Pancreas (tissue), 10 donors: ENCODE measurements around the gene MYCBPAP. TPM values are rescaled to one million over a fixed set of nuclear protein-coding genes. Genes with fewer than 3 reads are reported as not detected.
A peak's percentile ranks its signal among the peaks of the same experiment; 100 is the strongest.

Source experiments
- ATAC-seq, 4 donors: fragments of 200-7000 bp; cut with Tn5 transposase; one replicate each; pipeline versions ENCODE4 v1.8.0 to v1.9.1; 2020; ENCODE audit warnings: mild to moderate bottlenecking in 4 of 4, moderate library complexity in 4 of 4
- DNase-seq, 6 donors: peaks; one replicate each; pipeline ENCODE4 v3.0.0-alpha.2; 2020
- FAIRE-seq: peaks from 2 replicates; lab custom pipeline; 2012; peaks lifted over from hg19 to GRCh38; lab: Jason Lieb, UNC
- H3K27ac ChIP-seq, 4 donors: fragments of 200-600 bp; sonication (generic); 1 replicate in 3 of 4; 2 replicates in 1 of 4; pipeline versions ENCODE4 v1.5.0 to v1.8.0; 2020
- H3K27me3 ChIP-seq, 4 donors: fragments of 200-600 bp; one replicate each; pipeline ENCODE4 v1.8.0; 2021
- H3K36me3 ChIP-seq, 3 donors: fragments of 200-600 bp; sonication (generic) in 1 of 3; one replicate each; pipeline versions ENCODE4 v1.5.0 to v1.8.0; 2020 to 2021
- H3K4me1 ChIP-seq, 3 donors: fragments of 200-600 bp; one replicate each; pipeline ENCODE4 v1.8.0; 2021
- H3K4me3 ChIP-seq, 4 donors: fragments of 200-600 bp; sonication (generic) in 2 of 4; one replicate each; pipeline versions ENCODE4 v1.5.0 to v1.8.0; 2020 to 2021
- H3K9me3 ChIP-seq, 4 donors: fragments of 200-600 bp; one replicate each; pipeline ENCODE4 v1.8.0; 2021
- WGBS, 2 donors: extraction: QIAGEN DNeasy Blood & Tissue Kit; methylation state at CpG; one replicate each; pipeline ENCODE4 v1.1.7; 2013; 5-methylcytosine and 5-hydroxymethylcytosine counted together
- intact Hi-C, 3 donors: fragments of 100-400 bp; cut with DNase I; formaldehyde crosslinking; loops; one replicate each; pipeline versions ENCODE4 v1.11.1 to v1.14.2; 2022
- polyA plus RNA-seq, 2 donors: library from polyadenylated mRNA; stranded (reverse); fragments of 200-250 nt; gene quantifications; one replicate each; pipeline ENCODE4 v1.2.3, GENCODE V29; 2013
- total RNA-seq, 6 donors: library from RNA; stranded (reverse); fragmentation: NEBNext Ultra II Directional in 4 of 6; extraction: Animal tissue kit (Norgen Biotek cat#: 25700) in 4 of 6; gene quantifications; one replicate each; pipeline versions ENCODE4 v1.2.1 to v1.2.4, GENCODE V29; 2021 to 2023
- TF ChIP-seq, protein P1 (sequence below), 4 donors: fragments of 200-600 bp; sonication (generic) in 3 of 4; IDR thresholded peaks; one replicate each; pipeline versions ENCODE4 v1.5.0 to v1.8.0; 2021; ENCODE audit warnings: antibody characterized with exemption in 4 of 4
- donor health status: healthy with polysubstance abuse.
- donor health status: DM: no; HTN: no; CAD: no; lungs with moderate emphysema.
- donor health status: DM: no; HTN: no; CAD: no.
- donor health status: control.
- donor health status: control.
- donor health status: Bipolar disorder and iron deficiency.
- donor health status: DM: yes; HTN: yes; CAD: no.
- donor health status: DM: no; HTN: no; CAD: no.
- donor health status: DM: no; HTN: no; CAD: no.
- donor health status: DM: yes; HTN: yes; CAD: no.

MYCBPAP gene
- total and polyA plus RNA-seq, 8 donors = 0.43 to 1.7 (median 1.0) TPM

DNA sequence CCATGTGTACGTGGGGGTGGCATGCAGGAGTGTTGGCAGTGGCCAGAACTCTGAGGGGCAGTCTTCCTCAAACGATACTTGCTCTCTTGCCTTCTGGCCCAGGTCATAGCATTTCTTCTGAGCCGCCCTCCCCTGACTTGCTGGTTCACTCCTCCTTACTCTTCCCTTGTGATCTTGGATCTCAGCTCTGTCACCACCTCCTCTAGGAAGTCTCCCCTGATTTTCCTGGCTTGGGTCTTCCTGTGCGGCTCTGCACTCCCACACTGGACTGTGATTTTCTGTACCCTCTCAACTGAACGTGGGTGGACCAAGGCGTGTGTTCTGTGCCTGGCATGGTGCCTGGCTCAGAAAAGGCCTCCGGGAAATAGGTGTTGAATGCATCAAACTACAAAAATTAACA is 27.2 kb downstream of the MYCBPAP start:
- no peaks in the 10 kb centered on the region for H3K27me3 ChIP-seq
- TF ChIP-seq, protein P1, sequence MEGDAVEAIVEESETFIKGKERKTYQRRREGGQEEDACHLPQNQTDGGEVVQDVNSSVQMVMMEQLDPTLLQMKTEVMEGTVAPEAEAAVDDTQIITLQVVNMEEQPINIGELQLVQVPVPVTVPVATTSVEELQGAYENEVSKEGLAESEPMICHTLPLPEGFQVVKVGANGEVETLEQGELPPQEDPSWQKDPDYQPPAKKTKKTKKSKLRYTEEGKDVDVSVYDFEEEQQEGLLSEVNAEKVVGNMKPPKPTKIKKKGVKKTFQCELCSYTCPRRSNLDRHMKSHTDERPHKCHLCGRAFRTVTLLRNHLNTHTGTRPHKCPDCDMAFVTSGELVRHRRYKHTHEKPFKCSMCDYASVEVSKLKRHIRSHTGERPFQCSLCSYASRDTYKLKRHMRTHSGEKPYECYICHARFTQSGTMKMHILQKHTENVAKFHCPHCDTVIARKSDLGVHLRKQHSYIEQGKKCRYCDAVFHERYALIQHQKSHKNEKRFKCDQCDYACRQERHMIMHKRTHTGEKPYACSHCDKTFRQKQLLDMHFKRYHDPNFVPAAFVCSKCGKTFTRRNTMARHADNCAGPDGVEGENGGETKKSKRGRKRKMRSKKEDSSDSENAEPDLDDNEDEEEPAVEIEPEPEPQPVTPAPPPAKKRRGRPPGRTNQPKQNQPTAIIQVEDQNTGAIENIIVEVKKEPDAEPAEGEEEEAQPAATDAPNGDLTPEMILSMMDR (IDR thresholded peaks at IDR 0.05) = no peak
- intact Hi-C loops = loop anchor here (5.0 to 10.0 kb wide), 3 partner anchors 48 to 53 kb away; no protein-coding TSS in a partner anchor
- ATAC-seq (no peak), FAIRE-seq (no peak), DNase-seq (no peak)
- WGBS, 2 donors = 40 to 50% methylated on average over 7 of the region's 7 CpGs
- H3K36me3 ChIP-seq = peaks cover 0 to 39% (median 3%) of the 10 kb centered on the region in 3 donors
- H3K4me1 ChIP-seq = peaks cover 9 to 35% (median 17%) of the 10 kb centered on the region in 3 donors
- no peaks in the 10 kb centered on the region for H3K9me3 ChIP-seq
- peak overlapping the region in 3 of 4 donors; percentile 73 to 92 (median 86) for H3K27ac ChIP-seq
- peak overlapping the region in 1 of 4 donors; percentile 53 for H3K4me3 ChIP-seq

GRCh38 chr17:50536683-50537646 is 28.7 kb downstream of the MYCBPAP start:
- no peak overlapping the region for H3K4me3 ChIP-seq
- WGBS, 2 donors = 81 to 90% methylated on average over 45 of the region's 45 CpGs
- DNase-seq (peak in 1 of 6 donors; percentile 66), ATAC-seq (no peak), FAIRE-seq (no peak)
- H3K27me3 ChIP-seq = no peaks in the 10 kb centered on the region
- no peak overlapping the region for H3K27ac ChIP-seq
- TF ChIP-seq, protein P1 (IDR thresholded peaks at IDR 0.05) = no peak
- peaks cover 0 to 39% (median 3%) of the 10 kb centered on the region in 3 donors for H3K36me3 ChIP-seq
- no peaks in the 10 kb centered on the region for H3K9me3 ChIP-seq
- intact Hi-C loops = loop anchor here (5.0 to 10.0 kb wide), 3 partner anchors 50 to 55 kb away; no protein-coding TSS in a partner anchor
- peaks cover 13 to 32% (median 17%) of the 10 kb centered on the region in 3 donors for H3K4me1 ChIP-seq

DNA sequence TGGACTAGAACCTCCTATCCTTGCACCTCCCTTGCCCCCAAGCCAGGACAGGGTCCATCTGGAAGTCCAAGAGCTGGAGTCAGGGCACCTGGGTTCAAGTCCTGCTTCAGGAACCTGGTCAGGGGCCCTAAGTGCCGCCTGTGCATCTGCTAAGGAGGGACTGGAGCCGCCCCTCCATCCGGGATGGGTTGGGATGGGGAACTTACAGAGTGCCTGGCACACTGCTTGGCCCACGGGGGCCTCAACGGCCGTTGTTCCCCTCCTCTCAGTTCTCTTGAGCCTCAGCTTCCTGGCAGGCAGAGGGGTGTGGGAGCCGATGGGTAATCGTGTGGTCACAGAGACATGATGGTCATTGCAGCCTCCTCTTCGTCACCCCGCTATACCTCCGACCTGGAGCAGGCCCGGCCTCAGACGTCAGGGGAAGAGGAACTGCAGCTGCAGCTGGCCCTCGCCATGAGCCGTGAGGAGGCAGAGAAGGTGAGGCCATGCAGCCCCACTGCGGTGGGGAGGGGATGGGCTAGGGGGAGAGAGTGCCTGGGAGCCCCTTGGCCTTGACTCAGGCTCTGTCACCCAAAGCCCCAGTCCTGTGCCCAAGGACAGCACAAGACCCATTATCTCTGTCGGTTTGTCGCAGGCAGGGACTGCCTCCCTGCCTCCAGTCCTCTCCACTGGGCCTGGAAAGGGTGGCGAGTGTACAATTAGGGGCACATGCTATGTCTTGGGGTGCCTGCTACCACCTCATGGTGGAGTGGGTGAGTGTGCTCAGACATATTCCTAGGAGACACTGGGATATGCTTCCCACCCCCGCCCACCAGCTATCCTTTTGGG is 29.7 kb downstream of the MYCBPAP start:
- no peaks in the 10 kb centered on the region for H3K9me3 ChIP-seq
- DNase-seq (peak in 1 of 6 donors; percentile 69), FAIRE-seq (no peak), ATAC-seq (no peak)
- H3K36me3 ChIP-seq = peaks cover 0 to 39% (median 3%) of the 10 kb centered on the region in 3 donors
- no peaks in the 10 kb centered on the region for H3K27me3 ChIP-seq
- 78 to 86% methylated on average over 20 of the region's 20 CpGs for WGBS, 2 donors
- peaks cover 11 to 33% (median 14%) of the 10 kb centered on the region in 3 donors for H3K4me1 ChIP-seq
- H3K27ac ChIP-seq = no peak overlapping the region
- intact Hi-C loops = loop anchor here (5.0 to 10.0 kb wide), 3 partner anchors 51 to 56 kb away; no protein-coding TSS in a partner anchor
- TF ChIP-seq, protein P1 (IDR thresholded peaks at IDR 0.05) = no peak
- no peak overlapping the region for H3K4me3 ChIP-seq

DNA sequence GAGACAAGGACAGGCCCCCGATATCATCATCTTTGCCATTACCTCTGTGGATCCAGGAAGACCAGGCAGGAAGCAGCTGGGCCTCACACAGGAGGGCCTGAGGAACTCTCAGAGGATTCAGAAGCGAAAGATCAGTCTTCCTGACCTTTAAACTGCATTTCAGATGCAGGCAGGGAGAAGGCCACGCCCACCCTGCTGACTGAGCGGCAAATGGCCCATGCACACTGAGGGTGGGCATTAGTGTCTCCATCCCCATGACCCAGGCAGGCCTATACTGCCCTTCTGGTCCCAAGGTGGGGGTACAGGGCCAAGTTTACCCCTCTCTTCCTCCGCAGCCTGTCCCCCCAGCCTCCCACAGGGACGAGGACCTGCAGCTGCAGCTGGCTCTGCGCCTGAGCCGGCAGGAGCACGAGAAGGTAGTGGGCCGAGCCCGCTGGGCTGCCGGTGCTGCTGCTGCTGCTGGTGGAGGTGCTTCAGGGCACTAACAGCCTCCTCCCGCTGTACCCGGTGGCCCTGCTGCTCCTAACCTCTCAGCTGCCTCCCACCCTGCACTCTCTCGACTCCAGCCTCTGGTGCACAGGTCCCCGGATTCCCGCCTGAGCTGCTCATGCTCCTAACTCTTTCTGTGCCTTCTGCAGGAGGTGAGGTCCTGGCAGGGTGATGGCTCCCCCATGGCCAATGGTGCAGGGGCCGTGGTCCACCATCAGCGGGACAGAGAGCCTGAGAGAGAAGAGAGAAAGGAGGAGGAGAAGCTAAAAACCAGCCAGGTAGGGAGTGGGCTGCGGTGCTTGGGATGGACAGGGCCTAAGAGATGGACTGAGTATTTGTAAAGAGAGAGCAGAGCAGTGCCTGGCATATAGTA is 30.5 kb downstream of the MYCBPAP start:
- H3K36me3 ChIP-seq = peaks cover 0 to 39% (median 3%) of the 10 kb centered on the region in 3 donors
- ATAC-seq (no peak), DNase-seq (peak in 1 of 6 donors; percentile 73), FAIRE-seq (no peak)
- 79 to 83% methylated on average over 20 of the region's 20 CpGs for WGBS, 2 donors
- H3K4me1 ChIP-seq = peaks cover 18 to 37% (median 22%) of the 10 kb centered on the region in 3 donors
- no peaks in the 10 kb centered on the region for H3K9me3 ChIP-seq
- intact Hi-C loops = loop anchor here (5.0 to 10.0 kb wide), 3 partner anchors 51 to 56 kb away; no protein-coding TSS in a partner anchor
- no peak overlapping the region for H3K27ac ChIP-seq
- TF ChIP-seq, protein P1 (IDR thresholded peaks at IDR 0.05) = no peak
- no peaks in the 10 kb centered on the region for H3K27me3 ChIP-seq
- H3K4me3 ChIP-seq = no peak overlapping the region
